HepG2 (cell line): ENCODE results near the gene TOMM40L. TPM values are rescaled to one million over a fixed set of nuclear protein-coding genes. Genes with fewer than 3 reads are reported as not detected.
A peak's percentile ranks its signal among the peaks of the same experiment; 100 is the strongest.

Experiments used
- ATAD3A ChIP-seq: sonication (generic); formaldehyde crosslinking; IDR thresholded peaks from 2 replicates; pipeline ENCODE4 v1.4.0; 2020; ENCODE audit warnings: missing genetic modification reagents
- FOXK2 ChIP-seq: fragments of 450-650 bp; IDR thresholded peaks from 2 replicates; pipeline ENCODE4 v1.6.1; 2016
- GATAD2A ChIP-seq: IDR thresholded peaks from 2 replicates; pipeline ENCODE4 v1.6.1; 2016
- HNF4A ChIP-seq: sonication (generic); formaldehyde crosslinking; IDR thresholded peaks from 2 replicates; pipeline ENCODE4 v1.4.0; 2020; ENCODE audit warnings: missing genetic modification reagents
- HNF4G ChIP-seq, 2 experiments: sonication (generic) in 1 of 2; formaldehyde crosslinking in 1 of 2; IDR thresholded peaks; 2 replicates each; pipeline versions ENCODE4 v1.4.0 to v1.6.1; 2011 to 2020; ENCODE audit warnings: borderline replicate concordance in 2 of 2, low read depth in 2 of 2, mild to moderate bottlenecking in 2 of 2, low read length in 1 of 2, missing genetic modification reagents in 1 of 2, moderate library complexity in 1 of 2
- MTF2 ChIP-seq: sonication (generic); formaldehyde crosslinking; IDR thresholded peaks from 2 replicates; pipeline ENCODE4 v1.5.0; 2020; ENCODE audit warnings: missing genetic modification reagents, borderline replicate concordance
- MXD4 ChIP-seq: IDR thresholded peaks from 2 replicates; pipeline ENCODE4 v1.6.1; 2016; ENCODE audit warnings: mild to moderate bottlenecking, missing biosample characterization, missing genetic modification reagents
- PHF8 ChIP-seq: sonication (generic); formaldehyde crosslinking; IDR thresholded peaks from 2 replicates; pipeline ENCODE4 v1.5.0; 2020; ENCODE audit warnings: missing genetic modification reagents
- PRPF4 ChIP-seq: fragments of 200-400 bp; formaldehyde crosslinking; IDR thresholded peaks from 2 replicates; pipeline ENCODE4 v1.6.1; 2016; ENCODE audit warnings: low read length, low read depth; ENCODE audit not compliant: poor library complexity, severe bottlenecking
- RBM39 ChIP-seq: fragments of 200-400 bp; formaldehyde crosslinking; IDR thresholded peaks from one replicate; pipeline ENCODE4 v1.6.1; 2018; ENCODE audit warnings: antibody characterized with exemption, mild to moderate bottlenecking, low read depth, low read length; ENCODE audit not compliant: poor library complexity, severe bottlenecking
- RFXANK ChIP-seq: IDR thresholded peaks from 2 replicates; pipeline ENCODE4 v1.6.1; 2016
- SIX1 ChIP-seq: sonication (generic); formaldehyde crosslinking; IDR thresholded peaks from 2 replicates; pipeline ENCODE4 v1.4.0; 2020; ENCODE audit warnings: missing genetic modification reagents, borderline replicate concordance
- SMAD1 ChIP-seq: sonication (generic); formaldehyde crosslinking; IDR thresholded peaks from 2 replicates; pipeline ENCODE4 v1.4.0; 2020; ENCODE audit warnings: missing genetic modification reagents, low read depth, mild to moderate bottlenecking, borderline replicate concordance
- SP4 ChIP-seq: sonication (generic); formaldehyde crosslinking; IDR thresholded peaks from 2 replicates; pipeline ENCODE4 v1.8.1; 2023; ENCODE audit warnings: mild to moderate bottlenecking, missing genetic modification reagents
- SRSF1 ChIP-seq: fragments of 200-400 bp; formaldehyde crosslinking; optimal IDR thresholded peaks from 2 replicates; pipeline ENCODE3; 2017; ENCODE audit warnings: mild to moderate bottlenecking, low read depth, low read length, moderate library complexity
- THAP11 ChIP-seq: IDR thresholded peaks from 2 replicates; pipeline ENCODE4 v1.6.1; 2016; ENCODE audit warnings: missing biosample characterization, missing genetic modification reagents
- ZBTB20 ChIP-seq: sonication (generic); formaldehyde crosslinking; IDR thresholded peaks from 2 replicates; pipeline ENCODE4 v1.8.1; 2023; ENCODE audit warnings: missing genetic modification reagents, low read depth, mild to moderate bottlenecking, borderline replicate concordance
- ZNF10 ChIP-seq: sonication (generic); formaldehyde crosslinking; IDR thresholded peaks from 2 replicates; pipeline ENCODE4 v1.4.0; 2020; ENCODE audit warnings: mild to moderate bottlenecking, low read depth, missing genetic modification reagents, borderline replicate concordance
- ZNF121 ChIP-seq: sonication (generic); formaldehyde crosslinking; IDR thresholded peaks from 2 replicates; pipeline ENCODE4 v1.5.0; 2020; ENCODE audit warnings: mild to moderate bottlenecking, missing genetic modification reagents
- ZNF234 ChIP-seq: sonication (generic); formaldehyde crosslinking; conservative IDR thresholded peaks from 2 replicates; pipeline ENCODE4 v1.5.1; 2020; ENCODE audit warnings: mild to moderate bottlenecking, missing genetic modification reagents
- ZNF264 ChIP-seq: sonication (generic); formaldehyde crosslinking; IDR thresholded peaks from 2 replicates; pipeline ENCODE4 v1.4.0; 2020; ENCODE audit warnings: missing genetic modification reagents
- ZNF350 ChIP-seq: sonication (generic); formaldehyde crosslinking; IDR thresholded peaks from 2 replicates; pipeline ENCODE4 v1.4.0; 2020; ENCODE audit warnings: mild to moderate bottlenecking, low read depth, missing genetic modification reagents, borderline replicate concordance
- ZNF510 ChIP-seq: sonication (generic); formaldehyde crosslinking; IDR thresholded peaks from 2 replicates; pipeline ENCODE4 v1.4.0; 2020; ENCODE audit warnings: low read depth, mild to moderate bottlenecking, missing genetic modification reagents
- ZNF558 ChIP-seq: sonication (generic); formaldehyde crosslinking; IDR thresholded peaks from 2 replicates; pipeline ENCODE4 v1.9.0; 2022; ENCODE audit warnings: mild to moderate bottlenecking, missing genetic modification reagents, borderline replicate concordance
- ZNF598 ChIP-seq: sonication (generic); formaldehyde crosslinking; IDR thresholded peaks from 2 replicates; pipeline ENCODE4 v1.5.1; 2020; ENCODE audit warnings: mild to moderate bottlenecking, missing genetic modification reagents, borderline replicate concordance
- polyA plus RNA-seq, 8 experiments: library from polyadenylated mRNA; depleted of rRNA in 3 of 8; stranded (reverse) in 7 of 8; unstranded in 1 of 8; fragments of >200 nt; fragmentation: Illumina TruSeq in 4 of 8; extraction: Trizol in 4 of 8; gene quantifications; 2 replicates each; pipeline versions ENCODE4 v1.2.1 to v1.2.3, GENCODE V29; 2011 to 2016; ENCODE audit warnings: low read depth in 4 of 8, missing spikeins in 1 of 8, mixed read lengths in 1 of 8; ENCODE audit not compliant: insufficient read depth in 1 of 8
- total RNA-seq, 5 experiments: library from RNA; depleted of rRNA; stranded (reverse); fragments of >200 nt; fragmentation: Illumina TruSeq; extraction: Trizol; gene quantifications; 2 replicates each; pipeline ENCODE4 v1.2.3, GENCODE V29; 2016; ENCODE audit warnings: low read depth in 1 of 5
- TF ChIP-seq, protein P1 (sequence below): sonication (generic); formaldehyde crosslinking; IDR thresholded peaks from 2 replicates; pipeline ENCODE4 v1.8.0; 2022; ENCODE audit warnings: mild to moderate bottlenecking, missing genetic modification reagents, moderate library complexity
- TF ChIP-seq, protein P2 (sequence below): sonication (generic); formaldehyde crosslinking; IDR thresholded peaks from 2 replicates; pipeline ENCODE4 v1.8.1; 2023; ENCODE audit warnings: mild to moderate bottlenecking, moderate library complexity, missing genetic modification reagents
- TF ChIP-seq, protein P3 (sequence below): IDR thresholded peaks from 2 replicates; pipeline ENCODE4 v1.6.1; 2016; ENCODE audit warnings: missing genetic modification reagents, missing compliant biosample characterization
- TF ChIP-seq, protein P4 (sequence below): IDR thresholded peaks from 2 replicates; pipeline ENCODE4 v1.6.1; 2016; ENCODE audit warnings: low read depth, control low read depth

Gene TOMM40L
- total and polyA plus RNA-seq, 2 of the 13 experiments (the other 11 are each of a cell fraction or from before 2014, with no cell fraction given) = 14.1 to 26.2 TPM

DNA sequence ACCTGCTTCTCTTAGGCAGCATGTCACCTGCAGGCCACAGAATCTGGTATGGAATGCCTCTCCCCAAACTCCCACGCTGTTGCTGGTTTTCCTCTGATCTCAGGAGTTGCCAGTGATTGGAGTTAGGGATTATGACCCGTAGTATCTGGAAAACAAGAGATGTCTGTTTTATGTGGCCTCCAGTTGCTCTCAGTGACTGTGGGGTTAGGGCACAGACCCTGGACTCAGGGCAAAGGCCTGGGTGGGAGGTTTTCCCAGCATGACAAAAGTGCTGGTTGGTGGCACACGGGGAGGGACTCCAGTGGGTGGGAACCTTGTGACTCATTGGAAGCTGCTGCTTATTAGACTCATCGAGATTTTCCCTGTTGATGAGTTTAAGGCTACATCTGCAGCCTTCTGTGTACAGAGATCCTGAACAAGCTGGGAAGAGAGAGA, 12.2 kb downstream of the TOMM40L start, which contains the start of gene NR1I3 (continued):
- 0 out of 2 replicates have a peak, but pooled peaks have one; percentile 38 for TF ChIP-seq SP4 (CRISPR knock-in tag)
- TF ChIP-seq FOXK2 = peak; percentile 56; the same call in 1 of the 2 replicates
- TF ChIP-seq ZNF121 (CRISPR knock-in tag) = no peak
- no peak for TF ChIP-seq SIX1 (CRISPR knock-in tag)
- TF ChIP-seq ZNF558 (CRISPR knock-in tag) = no peak
- no peak for TF ChIP-seq ZNF598 (CRISPR knock-in tag)
- TF ChIP-seq ZNF10 = no peak
- TF ChIP-seq, protein P1, sequence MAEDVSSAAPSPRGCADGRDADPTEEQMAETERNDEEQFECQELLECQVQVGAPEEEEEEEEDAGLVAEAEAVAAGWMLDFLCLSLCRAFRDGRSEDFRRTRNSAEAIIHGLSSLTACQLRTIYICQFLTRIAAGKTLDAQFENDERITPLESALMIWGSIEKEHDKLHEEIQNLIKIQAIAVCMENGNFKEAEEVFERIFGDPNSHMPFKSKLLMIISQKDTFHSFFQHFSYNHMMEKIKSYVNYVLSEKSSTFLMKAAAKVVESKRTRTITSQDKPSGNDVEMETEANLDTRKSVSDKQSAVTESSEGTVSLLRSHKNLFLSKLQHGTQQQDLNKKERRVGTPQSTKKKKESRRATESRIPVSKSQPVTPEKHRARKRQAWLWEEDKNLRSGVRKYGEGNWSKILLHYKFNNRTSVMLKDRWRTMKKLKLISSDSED = no peak
- no peak for TF ChIP-seq MTF2 (CRISPR knock-in tag)
- no peak for TF ChIP-seq PRPF4
- no peak for TF ChIP-seq ATAD3A (CRISPR knock-in tag)
- no peak for TF ChIP-seq ZNF510 (CRISPR knock-in tag)
- TF ChIP-seq SMAD1 (CRISPR knock-in tag) = no peak
- peak; percentile 98 for TF ChIP-seq HNF4G (IDR thresholded peaks at IDR 0.05; ENCODE audit: borderline replicate concordance, low read depth, low read length)
- peak; percentile 95 for TF ChIP-seq HNF4G (CRISPR knock-in tag; IDR thresholded peaks at IDR 0.05; ENCODE audit: borderline replicate concordance, low read depth)
- TF ChIP-seq ZNF234 (CRISPR knock-in tag) = no peak
- no peak for TF ChIP-seq RBM39
- TF ChIP-seq, protein P2, sequence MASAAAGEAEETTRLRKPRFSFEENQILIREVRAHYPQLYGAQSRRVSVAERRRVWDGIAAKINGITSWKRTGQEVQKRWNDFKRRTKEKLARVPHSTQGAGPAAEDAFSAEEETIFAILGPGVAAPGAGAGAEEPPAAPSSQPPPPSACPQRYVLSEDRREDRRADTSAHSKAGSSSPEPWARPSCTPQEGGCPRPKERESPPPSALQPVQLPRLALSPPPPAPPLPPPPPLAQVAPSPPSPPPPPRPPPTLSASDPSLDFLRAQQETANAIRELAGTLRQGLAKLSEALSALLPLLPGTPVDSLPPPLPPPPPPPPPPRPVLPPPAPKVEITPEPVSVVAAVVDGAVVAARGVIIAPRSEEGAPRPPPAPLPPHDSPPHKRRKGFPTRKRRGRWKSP = no peak
- TF ChIP-seq RFXANK (CRISPR knock-in tag) = no peak
- TF ChIP-seq ZNF264 (CRISPR knock-in tag) = no peak
- TF ChIP-seq, protein P3, sequence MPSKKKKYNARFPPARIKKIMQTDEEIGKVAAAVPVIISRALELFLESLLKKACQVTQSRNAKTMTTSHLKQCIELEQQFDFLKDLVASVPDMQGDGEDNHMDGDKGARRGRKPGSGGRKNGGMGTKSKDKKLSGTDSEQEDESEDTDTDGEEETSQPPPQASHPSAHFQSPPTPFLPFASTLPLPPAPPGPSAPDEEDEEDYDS (CRISPR knock-in tag) = peak; percentile 60
- TF ChIP-seq ZBTB20 (CRISPR knock-in tag) = peak; percentile 57; the same call in 1 of the 2 replicates
- TF ChIP-seq HNF4A (CRISPR knock-in tag) = peak; percentile 97
- TF ChIP-seq, protein P4, sequence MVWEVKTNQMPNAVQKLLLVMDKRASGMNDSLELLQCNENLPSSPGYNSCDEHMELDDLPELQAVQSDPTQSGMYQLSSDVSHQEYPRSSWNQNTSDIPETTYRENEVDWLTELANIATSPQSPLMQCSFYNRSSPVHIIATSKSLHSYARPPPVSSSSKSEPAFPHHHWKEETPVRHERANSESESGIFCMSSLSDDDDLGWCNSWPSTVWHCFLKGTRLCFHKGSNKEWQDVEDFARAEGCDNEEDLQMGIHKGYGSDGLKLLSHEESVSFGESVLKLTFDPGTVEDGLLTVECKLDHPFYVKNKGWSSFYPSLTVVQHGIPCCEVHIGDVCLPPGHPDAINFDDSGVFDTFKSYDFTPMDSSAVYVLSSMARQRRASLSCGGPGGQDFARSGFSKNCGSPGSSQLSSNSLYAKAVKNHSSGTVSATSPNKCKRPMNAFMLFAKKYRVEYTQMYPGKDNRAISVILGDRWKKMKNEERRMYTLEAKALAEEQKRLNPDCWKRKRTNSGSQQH = no peak
- TF ChIP-seq THAP11 (CRISPR knock-in tag) = no peak
- TF ChIP-seq SRSF1 = no peak
- no peak for TF ChIP-seq ZNF350 (CRISPR knock-in tag)
- TF ChIP-seq GATAD2A (CRISPR knock-in tag) = peak; percentile 86
- TF ChIP-seq PHF8 (CRISPR knock-in tag) = no peak
- no peak for TF ChIP-seq MXD4 (CRISPR knock-in tag)
